GM21526 (cell line): ENCODE data around the gene GIGYF2.

ENCODE experiments used
- ATAC-seq: cut with Tn5 transposase; IDR thresholded peaks from one replicate; pipeline ENCODE4 v1.9.1; 2021; ENCODE audit warnings: moderate library complexity; ENCODE audit not compliant: unreplicated experiment, low FRiP score

Gene GIGYF2

DNA sequence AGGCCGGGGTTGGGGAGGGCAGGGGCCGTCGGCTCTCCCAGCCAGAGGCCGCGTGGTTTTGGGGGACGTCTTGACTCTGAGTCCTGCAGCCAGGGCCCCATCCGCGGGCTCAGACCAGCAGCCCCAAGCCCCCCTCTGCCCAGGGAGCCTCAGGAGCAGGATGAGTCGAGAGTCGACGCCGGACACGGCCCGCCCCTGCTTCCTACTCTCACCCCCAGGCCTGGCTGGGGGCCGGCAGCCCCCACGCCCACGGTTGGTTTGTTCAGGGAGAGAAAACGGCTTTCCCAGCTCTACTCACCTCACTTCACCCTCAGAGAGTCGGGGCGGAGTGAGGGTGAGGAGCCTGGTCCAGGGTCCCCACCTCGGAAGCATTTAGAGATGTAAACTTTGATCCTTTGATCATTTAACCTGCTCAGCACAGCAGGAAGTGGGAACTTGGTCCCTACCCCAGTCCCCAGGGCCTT is 179.9 kb downstream of the GIGYF2 start:
- no peak for ATAC-seq

DNA sequence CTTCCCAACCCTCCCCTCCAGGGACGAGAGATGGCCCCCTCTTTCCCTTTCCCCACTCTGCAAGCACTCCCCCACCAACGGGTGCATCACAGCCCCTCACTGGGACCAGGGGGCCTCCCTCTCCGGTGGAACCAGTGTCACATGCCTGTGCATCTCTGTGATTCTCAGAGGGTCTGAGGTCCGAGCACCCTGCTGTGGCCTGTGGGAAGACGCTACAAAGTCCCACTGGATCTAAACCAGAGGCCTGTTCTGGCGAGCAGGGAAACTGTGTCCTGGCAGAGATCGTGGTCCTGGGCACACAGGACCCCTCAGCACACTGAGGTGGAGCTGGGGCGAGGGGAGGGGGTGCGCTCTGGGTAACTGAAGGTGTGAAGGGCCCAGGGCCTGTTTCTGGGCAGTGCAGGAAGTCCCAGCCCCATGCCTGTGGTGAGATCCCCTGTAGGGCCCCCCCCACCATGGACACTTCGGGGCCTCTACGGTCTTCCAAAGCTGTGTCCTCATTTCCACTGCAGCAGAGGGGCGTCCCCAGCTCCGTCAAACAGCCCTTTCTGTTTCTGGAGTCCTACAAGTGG is 180.9 kb downstream of the GIGYF2 start:
- ATAC-seq = no peak

DNA sequence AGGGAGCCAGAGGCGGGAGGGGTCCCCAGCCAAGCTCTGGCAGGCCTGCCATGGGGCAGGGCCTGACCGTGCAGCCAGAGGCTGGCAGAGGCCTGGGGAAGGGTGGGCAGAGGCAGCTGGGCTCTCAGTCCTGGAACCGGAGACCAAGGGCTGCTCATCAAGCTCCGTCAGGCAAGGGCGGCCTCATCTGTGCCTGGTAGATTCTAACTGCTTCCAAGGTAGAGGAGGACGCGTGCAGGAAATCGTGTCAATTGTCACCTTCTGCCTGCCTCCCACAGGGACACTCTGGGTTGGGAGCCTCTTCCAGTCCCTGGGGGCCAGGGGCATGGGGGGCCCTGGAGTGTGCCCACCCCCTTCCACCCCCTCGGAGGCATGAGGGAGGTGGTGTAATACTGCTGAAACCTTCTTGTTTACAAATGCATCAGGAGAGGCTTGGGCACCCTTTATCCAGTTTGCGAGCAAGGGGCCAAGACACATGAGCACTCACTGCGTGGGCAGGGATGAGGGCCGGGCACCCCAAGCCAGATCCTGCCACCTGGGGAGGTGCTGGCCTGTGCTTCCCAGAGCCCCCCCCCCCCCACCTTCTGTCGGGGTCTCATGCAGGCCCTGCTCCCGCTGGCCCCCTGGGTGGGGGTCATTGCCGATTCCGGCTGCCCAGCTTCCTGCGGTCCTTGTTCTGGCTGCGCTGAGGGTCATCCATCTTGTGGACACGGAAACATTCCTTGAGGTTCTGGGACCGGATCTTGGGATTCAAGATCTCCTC is 181.9 kb downstream of the GIGYF2 start:
- ATAC-seq = no peak

DNA sequence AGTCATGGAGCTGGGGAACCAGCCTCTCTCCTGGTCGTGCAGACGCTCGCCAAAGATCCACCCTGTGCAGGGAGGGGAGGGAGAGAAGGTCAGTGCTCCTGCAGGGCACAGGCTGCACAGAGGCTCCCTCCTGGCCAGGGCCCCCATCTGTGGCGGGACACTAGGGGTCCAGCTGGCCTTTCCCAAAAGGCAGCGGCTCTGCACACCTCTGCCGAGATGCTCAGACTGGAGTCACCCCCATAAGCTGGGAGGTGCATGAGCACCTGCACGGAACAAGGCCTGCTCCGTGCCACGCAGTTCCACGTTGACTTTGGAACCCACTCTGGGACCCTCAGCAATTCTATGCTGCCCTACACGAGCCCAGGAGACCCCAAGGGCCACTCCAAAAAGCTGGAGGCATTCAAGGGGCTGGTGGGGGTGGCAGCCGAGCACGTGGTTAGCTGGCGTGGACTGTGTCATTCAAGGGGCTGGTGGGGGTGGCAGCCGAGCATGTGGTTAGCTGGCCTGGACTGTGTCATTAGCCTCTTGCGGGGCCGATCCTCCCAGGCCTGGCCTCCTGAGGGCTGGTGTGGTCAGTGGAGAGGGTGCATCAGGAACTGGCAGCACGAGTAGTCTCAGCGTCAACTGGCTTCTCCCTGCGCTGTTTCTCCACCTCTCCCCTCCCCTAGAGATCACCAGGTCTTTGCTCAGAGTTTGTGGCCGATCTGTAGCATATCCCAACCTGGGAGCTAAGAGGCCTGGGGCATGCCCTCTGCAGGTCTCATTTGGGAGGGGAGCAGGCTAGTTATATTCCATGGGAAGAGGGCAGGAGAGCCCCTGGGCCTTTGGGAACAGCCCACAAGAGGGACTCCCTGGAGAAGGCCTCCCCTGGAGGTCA is 182.7 kb downstream of the GIGYF2 start:
- ATAC-seq = no peak

DNA sequence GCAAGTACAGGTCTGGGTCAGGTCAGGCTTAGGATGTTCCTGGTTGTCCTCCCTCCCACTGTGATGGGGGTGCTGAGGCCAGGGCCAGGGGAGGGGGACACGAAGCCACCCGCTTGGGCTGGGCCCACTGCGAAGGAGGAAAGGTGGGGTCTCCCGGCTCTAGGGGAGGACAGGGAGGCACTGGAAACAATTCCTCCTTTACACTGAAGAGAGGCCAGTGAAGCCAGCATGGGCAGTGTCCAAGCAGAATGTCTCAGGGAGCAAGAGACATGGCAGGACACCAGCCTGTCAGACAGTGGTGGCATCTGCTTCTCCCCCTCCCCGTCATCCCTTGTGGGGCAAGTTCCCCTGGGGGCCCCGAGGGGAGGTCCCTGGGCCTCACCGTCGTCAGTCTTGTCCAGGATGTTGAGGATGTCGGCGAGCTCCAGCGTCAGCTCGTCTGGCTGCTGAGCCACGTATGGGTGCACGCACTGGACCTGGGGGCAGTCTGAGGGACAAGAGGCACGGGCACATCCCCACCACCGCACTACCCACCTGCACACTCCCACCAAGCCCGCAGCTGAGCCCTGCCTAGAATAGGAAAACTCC is 183.7 kb downstream of the GIGYF2 start:
- ATAC-seq = no peak

DNA sequence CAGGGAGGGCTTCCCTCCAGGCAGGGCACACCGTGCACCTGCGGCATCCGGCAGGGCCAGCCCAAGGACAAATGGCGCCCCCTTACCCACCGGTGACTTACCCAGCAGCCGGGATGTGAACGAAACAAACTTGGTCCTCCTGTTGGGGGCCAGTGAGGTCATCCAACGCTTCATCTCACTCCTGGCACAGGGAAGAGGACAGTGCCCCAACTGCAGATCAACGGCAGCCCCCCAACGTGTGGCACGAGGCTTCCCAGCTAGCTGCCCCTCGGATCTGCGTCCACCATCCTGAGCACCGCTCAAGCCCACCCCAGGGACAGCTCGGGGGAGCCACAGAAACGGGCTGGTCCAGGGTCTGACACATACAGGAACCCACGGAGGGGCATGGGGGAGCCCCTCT is 185.0 kb downstream of the GIGYF2 start:
- ATAC-seq = no peak

DNA sequence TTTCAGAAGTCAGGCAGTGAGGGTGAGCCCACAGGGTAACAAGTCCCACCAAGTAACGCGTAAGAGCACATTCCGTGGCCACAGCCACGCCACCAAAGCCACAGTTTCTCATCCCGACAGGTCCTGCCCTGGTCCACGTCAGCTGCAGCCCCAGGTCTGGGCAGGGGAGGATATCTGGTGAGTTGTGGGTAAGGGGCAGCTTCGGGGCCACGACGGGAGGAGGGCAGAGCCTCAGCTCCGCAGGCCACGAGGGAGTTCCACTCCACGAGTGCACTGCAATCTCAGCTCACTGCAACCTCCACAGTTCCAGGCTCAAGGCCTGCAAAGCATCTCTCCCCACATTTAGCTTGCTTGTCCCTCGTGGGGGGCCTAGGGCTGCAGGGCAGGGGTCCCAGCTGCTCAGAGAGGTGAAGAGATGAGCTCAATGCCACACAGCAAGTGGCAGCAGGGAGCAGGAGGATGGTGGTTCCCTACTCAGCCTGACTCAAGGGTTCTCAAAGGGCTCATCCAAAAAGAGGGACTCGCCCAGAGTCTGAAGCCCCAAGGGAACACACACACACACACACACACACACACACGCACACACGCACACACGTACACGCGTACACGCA is 185.5 kb downstream of the GIGYF2 start:
- no peak for ATAC-seq

DNA sequence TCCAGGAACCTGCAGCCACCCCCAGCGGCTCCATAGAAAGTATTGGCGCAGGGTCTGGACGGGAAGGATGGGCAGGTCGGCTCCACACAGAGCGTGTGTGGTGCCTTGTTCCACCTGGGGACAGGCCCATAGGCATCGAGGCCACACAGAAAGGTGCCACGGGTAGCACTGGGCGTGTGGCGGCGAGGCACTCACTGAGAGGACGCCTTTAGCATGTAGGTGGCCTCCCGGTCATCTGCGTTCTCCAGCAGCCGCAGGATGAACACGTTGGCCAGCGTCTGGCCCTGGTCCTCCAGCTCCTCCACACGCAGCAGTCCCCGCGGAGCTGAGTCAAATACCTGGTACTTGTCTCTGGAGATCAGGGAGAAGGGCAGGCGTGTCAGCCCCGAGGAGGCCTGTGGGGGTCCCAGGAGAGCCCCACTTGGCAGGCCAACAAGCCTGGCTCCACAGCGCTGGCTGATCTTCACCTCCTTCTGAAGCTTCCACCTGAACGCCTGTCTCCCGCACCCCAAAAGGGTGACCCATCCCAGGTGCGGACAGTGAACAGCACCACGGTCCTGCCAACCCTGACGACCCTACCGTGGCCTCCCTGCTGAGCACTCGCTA is 186.1 kb downstream of the GIGYF2 start:
- ATAC-seq = no peak

DNA sequence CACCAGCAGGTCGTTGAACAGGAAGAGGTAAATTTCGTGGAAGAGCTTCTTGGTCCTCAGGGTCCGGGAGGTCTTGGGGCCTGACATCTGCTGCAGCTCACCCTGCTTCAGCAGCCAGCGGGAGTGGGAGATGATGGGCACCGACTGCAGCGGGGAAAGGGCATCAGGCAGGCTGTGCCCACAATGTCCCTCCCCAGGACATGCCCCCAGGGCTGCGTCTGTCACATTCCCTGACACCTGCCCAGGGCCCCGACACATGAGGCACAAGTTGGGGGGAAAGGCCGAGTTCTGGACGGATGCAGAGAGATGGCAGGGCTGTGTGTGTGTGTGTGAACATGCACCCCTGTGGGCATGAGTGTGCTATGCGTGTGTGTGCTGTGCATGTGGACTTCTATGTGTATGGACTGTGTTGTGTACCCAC is 186.9 kb downstream of the GIGYF2 start:
- no peak for ATAC-seq

DNA sequence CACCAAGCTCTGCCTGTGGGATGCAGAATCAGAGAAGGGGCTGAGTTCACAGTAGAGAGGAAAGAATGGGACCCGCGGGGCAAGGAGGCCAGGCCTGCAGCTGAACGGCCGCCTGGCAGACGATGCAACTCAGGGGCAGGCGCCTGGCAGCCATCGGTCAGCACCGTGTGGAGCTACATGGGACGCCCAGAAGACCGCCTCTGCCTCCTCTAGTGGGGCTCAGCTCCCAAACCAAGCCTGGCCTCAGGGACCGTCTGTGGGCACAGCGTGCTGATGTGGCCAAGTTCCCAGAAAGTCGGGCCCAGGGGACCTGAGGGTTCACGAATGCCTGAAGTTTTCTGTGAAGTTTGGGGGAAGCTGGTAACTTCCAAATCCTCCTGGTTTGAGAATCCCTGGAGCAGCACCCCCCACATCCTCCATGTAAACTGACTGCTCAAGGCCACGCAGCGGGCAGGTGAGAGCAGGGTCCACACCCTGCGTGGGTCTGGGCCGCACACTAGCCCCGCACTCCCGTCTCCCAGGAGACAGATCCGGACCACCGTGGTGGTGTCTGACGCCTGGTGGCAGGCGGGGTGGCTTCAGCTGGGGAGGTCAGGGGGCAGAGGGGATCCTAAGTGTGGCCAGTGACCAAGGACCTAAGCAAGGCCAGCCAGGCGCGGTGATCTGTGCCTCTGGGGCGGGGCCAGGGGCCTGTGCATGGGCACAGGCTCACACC is 187.6 kb downstream of the GIGYF2 start:
- no peak for ATAC-seq

DNA sequence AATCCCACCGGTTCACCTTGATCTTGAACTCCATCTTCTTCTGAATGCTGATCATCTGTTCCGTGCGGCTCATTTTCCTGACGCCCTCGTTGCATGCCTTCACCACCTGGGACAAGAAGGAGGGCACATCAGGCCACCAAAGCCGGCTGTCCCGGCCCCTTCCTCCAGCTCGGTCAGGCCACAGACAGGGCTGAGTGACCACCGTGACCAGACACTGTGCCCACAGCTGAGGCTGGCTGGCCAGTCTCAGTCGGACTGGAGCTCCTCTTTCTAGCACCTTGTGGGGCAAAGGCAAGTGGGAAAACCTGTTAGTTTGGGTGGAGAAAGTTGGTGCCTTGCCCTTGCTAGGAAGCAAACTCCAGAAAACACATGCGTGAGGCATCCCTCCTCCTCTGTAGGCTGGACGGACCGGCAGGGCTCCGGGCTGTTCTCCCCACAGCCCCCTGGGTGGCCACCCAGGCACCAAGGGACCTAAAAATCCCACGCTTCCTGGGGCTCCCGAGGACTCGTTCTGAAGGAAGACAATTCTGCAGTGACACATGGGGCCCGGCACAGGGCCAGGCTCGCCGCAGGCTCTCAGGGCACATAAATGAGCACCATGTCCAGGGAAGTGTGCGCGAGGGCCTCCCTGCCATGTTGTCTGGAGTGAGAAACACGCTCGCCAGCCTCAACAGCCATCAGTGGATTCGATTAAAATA is 188.3 kb downstream of the GIGYF2 start:
- ATAC-seq = no peak

DNA sequence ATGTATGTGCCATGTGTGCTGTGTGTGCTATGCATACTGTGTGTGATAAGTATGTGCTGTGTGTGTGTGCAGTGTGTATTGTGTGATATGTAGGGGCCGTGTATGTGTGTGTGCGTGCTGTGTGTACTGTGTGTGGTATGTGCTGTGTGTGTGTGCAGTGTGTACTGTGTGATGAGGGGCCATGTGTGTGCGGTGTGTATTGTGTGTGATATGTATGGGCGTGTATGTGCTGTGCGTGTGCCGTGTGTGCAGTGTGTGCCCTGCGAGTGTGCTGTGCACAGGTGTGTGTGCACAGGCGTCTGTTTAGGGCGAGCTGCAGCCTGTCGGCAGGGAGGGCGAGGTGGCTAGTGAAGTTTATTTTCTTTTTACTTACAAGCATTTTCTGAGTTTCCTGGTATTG is 189.0 kb downstream of the GIGYF2 start:
- ATAC-seq = no peak

DNA sequence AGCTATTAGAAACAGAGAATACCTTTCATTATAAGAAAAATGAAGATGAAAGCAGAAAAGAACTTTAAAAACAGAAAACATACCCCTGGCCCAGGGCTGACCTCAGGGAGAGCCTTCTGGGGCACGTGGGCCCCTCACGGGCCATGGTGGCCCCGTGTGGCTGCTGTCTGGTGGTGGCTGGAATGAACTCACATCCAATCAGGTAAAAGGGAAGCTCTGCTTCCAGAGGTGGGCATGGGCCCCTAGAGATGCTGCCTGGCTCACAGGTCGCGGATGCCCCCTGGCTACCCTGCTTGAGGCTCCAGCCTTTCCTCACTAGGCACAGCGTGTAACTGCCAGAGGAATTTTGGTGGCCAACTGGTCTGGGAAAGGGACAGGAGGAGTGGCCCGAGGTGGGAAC is 189.5 kb downstream of the GIGYF2 start:
- ATAC-seq = no peak

DNA sequence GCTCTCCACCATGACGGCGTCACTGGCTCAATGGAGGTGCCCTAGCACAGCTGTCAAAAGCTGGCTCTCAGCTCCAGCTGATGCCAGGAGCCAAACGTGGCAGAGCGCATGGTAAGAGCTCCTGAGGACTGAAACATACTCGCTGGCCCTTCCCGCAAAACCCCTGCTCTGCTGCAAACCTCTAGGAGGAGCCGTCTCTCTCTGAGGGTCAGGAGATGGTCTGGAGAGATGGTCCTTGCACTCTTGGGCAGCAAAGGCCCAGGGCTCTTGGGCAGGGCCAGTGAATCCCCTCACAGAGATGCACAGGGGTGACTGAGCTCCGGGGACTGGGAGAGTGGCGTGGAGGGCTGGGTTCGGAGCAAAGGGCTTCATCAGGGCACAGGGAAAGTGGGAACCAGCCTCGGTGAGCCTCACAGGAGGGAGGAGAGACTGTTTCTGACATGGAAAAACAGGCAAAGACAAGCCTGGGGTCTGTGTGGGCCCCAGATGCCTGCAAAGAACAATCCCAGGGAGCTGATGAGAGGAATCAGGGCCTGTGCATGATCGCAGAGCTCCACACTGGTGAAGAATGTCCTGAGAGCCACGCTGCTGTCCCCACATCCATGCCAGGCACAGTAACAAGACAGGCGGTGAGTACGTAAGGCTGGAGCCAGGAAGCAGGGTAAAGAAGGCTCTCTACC is 190.2 kb downstream of the GIGYF2 start:
- ATAC-seq = no peak

DNA sequence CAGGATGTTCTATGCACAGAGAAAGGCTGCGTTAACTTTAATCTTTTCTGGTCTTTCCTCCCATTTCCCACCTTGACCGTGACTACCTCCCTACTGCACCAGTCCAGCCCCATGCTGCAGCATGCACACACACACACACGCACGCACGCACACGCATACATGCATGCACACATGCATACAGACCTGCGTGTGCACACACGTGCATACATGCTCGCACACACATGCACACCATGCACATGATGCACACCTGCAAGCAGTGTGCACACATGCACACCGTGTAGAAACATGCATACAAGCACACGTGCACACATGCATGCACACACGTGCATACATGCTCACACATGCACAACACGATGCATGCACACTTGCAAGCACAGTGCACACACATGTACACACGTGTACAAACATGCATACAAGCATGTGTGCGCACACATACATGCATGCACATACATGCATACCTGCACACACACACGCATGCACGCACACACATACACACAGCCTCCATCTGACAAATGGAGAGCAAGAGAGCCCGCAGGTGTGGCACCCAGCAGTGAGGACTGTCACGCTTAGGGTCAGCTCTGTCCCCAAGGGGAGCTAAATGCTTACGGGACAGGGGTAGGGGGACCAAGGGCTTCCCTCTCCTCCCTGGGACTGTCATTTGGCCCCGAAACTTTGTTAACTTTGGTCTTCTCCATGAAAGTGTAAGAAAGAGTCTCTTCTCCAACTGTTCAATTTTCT is 191.1 kb downstream of the GIGYF2 start:
- no peak for ATAC-seq

DNA sequence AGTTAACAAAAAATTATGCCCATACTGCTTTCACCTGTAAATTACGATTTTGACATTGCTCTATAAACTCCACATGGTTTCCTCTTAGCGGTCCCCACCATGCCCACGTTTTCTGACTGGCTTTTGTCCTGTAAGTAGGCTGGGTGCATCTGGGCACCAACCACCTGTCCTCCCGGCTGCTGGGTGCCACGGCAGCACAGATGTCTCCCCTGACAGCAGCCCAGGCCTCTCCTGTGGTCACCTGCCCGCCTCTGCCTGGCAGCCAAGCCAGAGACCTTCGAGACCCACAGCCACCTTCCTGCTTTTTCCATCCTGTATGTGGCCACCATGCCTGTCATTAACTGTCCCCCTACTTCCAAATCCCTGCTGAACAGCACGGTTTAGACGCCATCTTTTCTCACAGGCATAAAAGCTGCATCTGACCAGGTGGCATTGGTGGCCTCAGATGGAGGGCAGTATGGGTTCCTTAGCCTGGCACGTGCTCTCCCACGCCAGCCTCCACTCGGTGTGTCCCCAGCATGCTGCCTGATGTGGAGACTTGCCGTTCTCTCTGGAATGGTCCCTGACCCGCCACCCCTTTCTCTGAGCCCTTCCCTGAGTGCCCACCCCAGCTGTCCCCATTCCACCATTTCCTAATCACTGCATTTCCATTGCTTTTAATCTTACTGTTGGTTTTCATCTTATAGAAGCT is 191.9 kb downstream of the GIGYF2 start:
- ATAC-seq = no peak

DNA sequence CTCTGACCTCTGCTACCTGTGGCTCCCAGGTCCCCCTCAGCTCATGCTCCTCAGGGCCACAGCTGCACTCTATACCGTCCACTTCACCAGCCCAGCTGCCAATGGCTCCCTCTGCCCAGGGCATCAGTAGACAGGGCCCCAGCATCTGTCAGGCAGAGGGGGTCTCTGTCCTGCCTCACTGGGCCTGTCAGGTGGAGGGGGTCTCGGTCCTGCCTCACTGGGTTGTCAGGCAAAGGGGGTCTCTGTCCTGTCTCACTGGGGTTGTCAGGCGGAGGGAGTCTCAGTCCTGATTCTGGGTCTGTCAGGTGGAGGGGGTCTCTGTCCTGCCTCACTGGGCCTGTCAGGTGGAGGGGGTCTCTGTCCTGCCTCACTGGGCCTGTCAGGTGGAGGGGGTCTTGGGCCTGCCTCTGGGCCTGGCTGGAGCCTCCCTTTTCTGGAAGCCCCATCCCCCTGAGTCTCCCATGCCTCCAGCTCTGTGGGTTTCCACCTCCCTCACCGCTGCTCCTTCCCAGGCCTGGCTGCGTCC is 192.8 kb downstream of the GIGYF2 start:
- no peak for ATAC-seq
